ENCODE results near the gene SLC22A7. TPM values are rescaled to one million over a fixed set of nuclear protein-coding genes. Genes with fewer than 3 reads are reported as not detected.

Gene SLC22A7
- total and polyA plus RNA-seq, 3 donors from 2014 or later = not detected

- intact Hi-C loops (cut with DNase I; ENCODE audit: low total_unique reads) = no loop called here
- WGBS, 2 donors = 8 to 9% methylated on average over 24 to 37 of the region's 44 CpGs
- DNase-seq = peak; percentile 20
- Histone ChIP-seq H3K27me3 (no peaks in the 10 kb centered on the region), H3K27ac (no peak overlapping the region), H3K9me3 (no peaks in the 10 kb centered on the region), H3K4me3 (peak overlapping the region in 1 of 2 donors; percentile 4), H3K4me1 (peaks cover 22% of the 10 kb centered on the region), H3K36me3 (ENCODE audit: low read depth, missing control alignments) (no peaks in the 10 kb centered on the region)
- TF ChIP-seq, protein P1, sequence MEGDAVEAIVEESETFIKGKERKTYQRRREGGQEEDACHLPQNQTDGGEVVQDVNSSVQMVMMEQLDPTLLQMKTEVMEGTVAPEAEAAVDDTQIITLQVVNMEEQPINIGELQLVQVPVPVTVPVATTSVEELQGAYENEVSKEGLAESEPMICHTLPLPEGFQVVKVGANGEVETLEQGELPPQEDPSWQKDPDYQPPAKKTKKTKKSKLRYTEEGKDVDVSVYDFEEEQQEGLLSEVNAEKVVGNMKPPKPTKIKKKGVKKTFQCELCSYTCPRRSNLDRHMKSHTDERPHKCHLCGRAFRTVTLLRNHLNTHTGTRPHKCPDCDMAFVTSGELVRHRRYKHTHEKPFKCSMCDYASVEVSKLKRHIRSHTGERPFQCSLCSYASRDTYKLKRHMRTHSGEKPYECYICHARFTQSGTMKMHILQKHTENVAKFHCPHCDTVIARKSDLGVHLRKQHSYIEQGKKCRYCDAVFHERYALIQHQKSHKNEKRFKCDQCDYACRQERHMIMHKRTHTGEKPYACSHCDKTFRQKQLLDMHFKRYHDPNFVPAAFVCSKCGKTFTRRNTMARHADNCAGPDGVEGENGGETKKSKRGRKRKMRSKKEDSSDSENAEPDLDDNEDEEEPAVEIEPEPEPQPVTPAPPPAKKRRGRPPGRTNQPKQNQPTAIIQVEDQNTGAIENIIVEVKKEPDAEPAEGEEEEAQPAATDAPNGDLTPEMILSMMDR (IDR thresholded peaks at IDR 0.05) = no peak
- no peak for TF ChIP-seq POLR2A (IDR thresholded peaks at IDR 0.05)
Observed at GRCh38 chr6:43269273-43270007, 28.6 kb upstream of the SLC22A7 start.

DNA sequence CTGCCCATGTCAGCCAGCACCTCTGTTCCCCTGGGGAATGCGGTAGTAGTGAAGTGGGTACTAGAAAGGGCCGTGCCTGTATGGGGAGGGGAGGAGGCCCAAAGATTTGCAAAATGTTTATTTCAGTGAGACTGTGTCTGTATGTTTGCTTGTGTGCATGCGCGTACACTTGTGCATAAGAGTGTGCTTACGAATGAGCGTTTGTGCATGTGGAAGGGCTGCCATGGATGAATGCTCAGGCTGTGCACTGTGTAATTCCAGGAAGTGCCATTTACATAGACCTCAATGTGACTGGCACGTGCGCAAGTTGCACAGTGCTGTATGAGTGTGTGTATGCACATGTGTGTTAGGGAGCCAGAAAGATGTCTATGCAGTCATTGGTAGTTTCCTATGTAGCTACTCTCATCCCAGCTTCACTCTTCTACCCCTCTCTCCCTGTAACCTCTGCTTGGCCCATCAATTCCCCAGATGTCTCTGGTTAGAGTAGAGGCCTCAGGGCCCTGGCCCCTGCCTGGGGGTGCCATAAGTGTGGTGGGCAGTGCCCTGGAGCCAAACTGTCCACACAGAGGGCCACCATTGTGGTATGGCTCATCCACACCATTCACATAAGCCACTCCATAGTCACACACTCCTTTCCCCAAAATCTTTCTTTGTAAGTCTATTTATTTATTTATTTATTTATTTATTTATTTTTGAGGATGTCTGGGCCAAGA is 26.8 kb upstream of the SLC22A7 start:
- Histone ChIP-seq H3K36me3 (ENCODE audit: low read depth, missing control alignments) (no peaks in the 10 kb centered on the region), H3K9me3 (no peaks in the 10 kb centered on the region), H3K27ac (no peak overlapping the region), H3K27me3 (no peaks in the 10 kb centered on the region), H3K4me3 (no peak overlapping the region), H3K4me1 (peaks cover 22% of the 10 kb centered on the region)
- intact Hi-C loops (cut with DNase I; ENCODE audit: low total_unique reads) = no loop called here
- no peak for DNase-seq
- WGBS, 2 donors = 88 to 95% methylated on average over 8 of the region's 8 CpGs
- TF ChIP-seq, protein P1 (IDR thresholded peaks at IDR 0.05) = no peak
- TF ChIP-seq POLR2A (IDR thresholded peaks at IDR 0.05) = no peak

- intact Hi-C loops (cut with DNase I; ENCODE audit: low total_unique reads) = no loop called here
- DNase-seq = no peak
- Histone ChIP-seq H3K36me3 (ENCODE audit: low read depth, missing control alignments) (no peaks in the 10 kb centered on the region), H3K4me1 (peaks cover 22% of the 10 kb centered on the region), H3K9me3 (no peaks in the 10 kb centered on the region), H3K27me3 (no peaks in the 10 kb centered on the region), H3K4me3 (no peak overlapping the region), H3K27ac (no peak overlapping the region)
- TF ChIP-seq POLR2A (IDR thresholded peaks at IDR 0.05) = no peak
- TF ChIP-seq, protein P1 (IDR thresholded peaks at IDR 0.05) = no peak
Observed at GRCh38 chr6:43271944-43272343, 26.1 kb upstream of the SLC22A7 start.

DNA sequence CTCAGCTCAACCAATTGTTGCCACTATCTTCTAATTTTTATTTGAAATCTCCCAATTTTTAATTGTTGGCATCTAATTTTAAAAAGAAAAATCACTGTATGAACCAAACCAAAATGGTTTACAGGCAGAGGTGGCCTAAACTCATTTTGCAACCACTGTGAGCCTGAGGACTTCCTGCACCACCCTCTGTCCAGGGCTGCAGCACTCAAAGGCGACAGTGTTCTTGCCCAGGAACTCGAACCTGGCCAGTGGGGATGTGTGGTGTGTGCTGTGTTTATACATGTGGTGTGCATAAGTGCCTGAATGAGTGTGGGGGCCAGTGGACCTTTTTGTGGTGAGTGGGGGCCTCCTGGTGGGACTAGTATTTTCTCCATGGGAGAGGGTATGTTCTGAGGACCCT is 24.4 kb upstream of the SLC22A7 start:
- Histone ChIP-seq H3K36me3 (ENCODE audit: low read depth, missing control alignments) (no peaks in the 10 kb centered on the region), H3K4me1 (peaks cover 4% of the 10 kb centered on the region), H3K4me3 (no peak overlapping the region), H3K27ac (no peak overlapping the region), H3K9me3 (no peaks in the 10 kb centered on the region), H3K27me3 (no peaks in the 10 kb centered on the region)
- TF ChIP-seq, protein P1 (IDR thresholded peaks at IDR 0.05) = no peak
- TF ChIP-seq POLR2A (IDR thresholded peaks at IDR 0.05) = no peak
- 64 to 80% methylated on average over 2 of the region's 2 CpGs for WGBS, 2 donors
- intact Hi-C loops (cut with DNase I; ENCODE audit: low total_unique reads) = no loop called here
- DNase-seq = no peak

Data from testis (tissue), 3 donors.